Measurements from ENCODE around the gene ZGPAT. TPM values are rescaled to one million over a fixed set of nuclear protein-coding genes. Genes with fewer than 3 reads are reported as not detected.
A peak's percentile ranks its signal among the peaks of the same experiment; 100 is the strongest.

ZGPAT gene
- total and polyA plus RNA-seq, 2 of the 13 experiments (the other 11 are each of a cell fraction or from before 2014, with no cell fraction given) = 23.0 to 41.9 TPM

- TF ChIP-seq THAP7 (CRISPR knock-in tag; IDR thresholded peaks at IDR 0.05) = peak; percentile 72; the same call in 1 of the 2 replicates
- TF ChIP-seq DDIT3 (CRISPR knock-in tag; IDR thresholded peaks at IDR 0.05) = no peak
- 0 out of 2 replicates have a peak, but pooled peaks have one; percentile 12 for TF ChIP-seq ZNF576 (CRISPR knock-in tag; IDR thresholded peaks at IDR 0.05)
- 0 out of 2 replicates have a peak, but pooled peaks have one; percentile 32 for TF ChIP-seq FOSL2 (CRISPR knock-in tag; IDR thresholded peaks at IDR 0.05)
- TF ChIP-seq ZXDC (CRISPR knock-in tag; IDR thresholded peaks at IDR 0.05) = 0 out of 2 replicates have a peak, but pooled peaks have one; percentile 64
- TF ChIP-seq HNF1A (IDR thresholded peaks at IDR 0.05; ENCODE audit: low read depth) = no peak
- peak; percentile 26; the same call in 1 of the 2 replicates for TF ChIP-seq HNF1A (CRISPR knock-in tag; IDR thresholded peaks at IDR 0.05; ENCODE audit: borderline replicate concordance)
- 0 out of 2 replicates have a peak, but pooled peaks have one; percentile 57 for TF ChIP-seq ZFP36L1 (CRISPR knock-in tag; IDR thresholded peaks at IDR 0.05)
- no peak for TF ChIP-seq SETDB1 (CRISPR knock-in tag; IDR thresholded peaks at IDR 0.05; ENCODE audit: borderline replicate concordance)
- peak; percentile 60; the same call in 1 of the 2 replicates for TF ChIP-seq HNF1B (CRISPR knock-in tag; IDR thresholded peaks at IDR 0.05)
- TF ChIP-seq ZNF354B (CRISPR knock-in tag; IDR thresholded peaks at IDR 0.05) = no peak
- no peak for TF ChIP-seq NBN (conservative IDR thresholded peaks at IDR 0.05)
Measured at GRCh38 chr20:63706852-63707557, 834 bp upstream of the ZGPAT start (continued).
